PFSK-1 (cell line): ENCODE results near the gene COG3.

Experiments used
- POLR2AphosphoS5 ChIP-seq: IDR thresholded peaks from 2 replicates; pipeline ENCODE4 v1.6.1; 2012; ENCODE audit warnings: low read depth, mild to moderate bottlenecking, control low read depth, low read length, moderate library complexity
- REST ChIP-seq, 2 experiments: IDR thresholded peaks; 2 replicates each; pipeline versions ENCODE4 v1.6.1 to v1.8.0; 2011 to 2012; ENCODE audit warnings: low read depth in 2 of 2, low read length in 2 of 2, control low read depth in 1 of 2, inconsistent platforms in 1 of 2, mild to moderate bottlenecking in 1 of 2, moderate library complexity in 1 of 2; ENCODE audit not compliant: insufficient read depth in 1 of 2

- TF ChIP-seq POLR2AphosphoS5 (no peak), REST (IDR thresholded peaks at IDR 0.05; ENCODE audit: insufficient read depth in 1 of 2, low read depth in 2 of 2, low read length in 2 of 2) (no peak)
These were observed 8.4 kb upstream of the COG3 start for GRCh38 chr13:45456196-45456972.
